Esophagus muscularis mucosa (tissue), 4 donors: ENCODE measurements around the gene STK24. TPM values are rescaled to one million over a fixed set of nuclear protein-coding genes. Genes with fewer than 3 reads are reported as not detected.

Source experiments
- DNase-seq: peaks from one replicate; pipeline ENCODE4 v3.0.0-alpha.2; 2017; ENCODE audit errors: extremely low spot score
- H3K27ac ChIP-seq, 4 donors: fragments of 200-600 bp; sonication (generic); replicated peaks in 1 of 4; 1 replicate in 3 of 4; 2 replicates in 1 of 4; pipeline ENCODE4 v1.5.1; 2016 to 2019; ENCODE audit warnings: mild to moderate bottlenecking in 1 of 4
- H3K27me3 ChIP-seq, 4 donors: fragments of 200-600 bp; sonication (generic); one replicate each; pipeline versions ENCODE4 v1.5.1 to v1.6.0; 2016 to 2019
- H3K36me3 ChIP-seq, 4 donors: fragments of 200-600 bp; sonication (generic); one replicate each; pipeline ENCODE4 v1.5.1; 2016 to 2019
- H3K4me1 ChIP-seq, 4 donors: fragments of 200-600 bp; sonication (generic); one replicate each; pipeline ENCODE4 v1.5.1; 2016 to 2019
- H3K4me3 ChIP-seq, 4 donors: fragments of 200-600 bp; sonication (generic); 1 replicate in 2 of 4; 2 replicates in 2 of 4; pipeline ENCODE4 v1.5.1; 2016 to 2019; ENCODE audit warnings: mild to moderate bottlenecking in 4 of 4, moderate library complexity in 1 of 4
- H3K9me3 ChIP-seq, 4 donors: fragments of 200-600 bp; sonication (generic); 1 replicate in 3 of 4; 2 replicates in 1 of 4; pipeline ENCODE4 v1.5.1; 2016 to 2019
- CTCF ChIP-seq, 3 experiments: fragments of 200-600 bp in 2 of 3; fragments of 450-650 bp in 1 of 3; sonication (generic) in 2 of 3; IDR thresholded peaks; one replicate each; pipeline ENCODE4 v1.5.1; 2017 to 2019; ENCODE audit warnings: antibody characterized with exemption in 3 of 3, mild to moderate bottlenecking in 2 of 3, moderate library complexity in 1 of 3
- EP300 ChIP-seq: sonication (generic); formaldehyde crosslinking; IDR thresholded peaks from one replicate; pipeline ENCODE4 v1.6.1; 2017; ENCODE audit warnings: antibody characterized with exemption
- POLR2A ChIP-seq: fragments of 450-650 bp; IDR thresholded peaks from one replicate; pipeline ENCODE4 v1.6.1; 2017; ENCODE audit warnings: antibody characterized with exemption, moderate library complexity, mild to moderate bottlenecking, low read depth
- POLR2AphosphoS5 ChIP-seq, 2 donors: sonication (generic); formaldehyde crosslinking; IDR thresholded peaks; one replicate each; pipeline ENCODE4 v1.6.1; 2017; ENCODE audit warnings: antibody characterized with exemption in 2 of 2
- WGBS: methylation state at CpG from one replicate; pipeline ENCODE4 v1.1.5; 2018; 5-methylcytosine and 5-hydroxymethylcytosine counted together
- intact Hi-C: fragments of 100-400 bp; cut with DNase I; formaldehyde crosslinking; loops from one replicate; pipeline ENCODE4 v1.15.1; 2023
- total RNA-seq, 4 donors: library from RNA; depleted of rRNA; stranded (reverse); fragments of >200 nt; gene quantifications; one replicate each; pipeline versions ENCODE4 v1.1.0 to v1.2.1, GENCODE V29; 2016

Gene STK24
- total RNA-seq, 4 donors from 2014 or later = 61.9 to 108 (median 96.7) TPM

- WGBS = 91% methylated on average over 4 of the region's 4 CpGs
- intact Hi-C loops = no loop called here
- no peaks in the 10 kb centered on the region for H3K27me3 ChIP-seq
These were observed 8.0 kb downstream of the STK24 start for GRCh38 chr13:98568918-98569317.

GRCh38 chr13:98567140-98567539 lies 9.8 kb downstream of the STK24 start:
- WGBS = 94% methylated on average over 13 of the region's 13 CpGs
- intact Hi-C loops = no loop called here

More at GRCh38 chr13:98568918-98569317, 8.0 kb downstream of the STK24 start:
- no peak overlapping the region for H3K4me3 ChIP-seq
- no peak for DNase-seq
- peaks cover 73 to 96% (median 89%) of the 10 kb centered on the region in 4 donors for H3K4me1 ChIP-seq
- H3K27ac ChIP-seq = peak overlapping the region in 1 of 4 donors; percentile 60
- H3K36me3 ChIP-seq = no peaks in the 10 kb centered on the region
- no peak for TF ChIP-seq POLR2A
- no peak for TF ChIP-seq EP300
- TF ChIP-seq POLR2AphosphoS5 (IDR thresholded peaks at IDR 0.05) = no peak
- TF ChIP-seq CTCF (IDR thresholded peaks at IDR 0.05) = no peak
- no peaks in the 10 kb centered on the region for H3K9me3 ChIP-seq

GRCh38 chr13:98565726-98566565 lies 11.0 kb downstream of the STK24 start:
- peaks cover 52 to 96% (median 87%) of the 10 kb centered on the region in 4 donors for H3K4me1 ChIP-seq
- no peaks in the 10 kb centered on the region for H3K9me3 ChIP-seq
- WGBS = 40% methylated on average over 17 of the region's 18 CpGs
- no peaks in the 10 kb centered on the region for H3K27me3 ChIP-seq
- peak overlapping the region in 3 of 4 donors; percentile 14 to 30 (median 25) for H3K4me3 ChIP-seq
- intact Hi-C loops = no loop called here
- peak overlapping the region; percentile 56 to 79 (median 60) for H3K27ac ChIP-seq
- TF ChIP-seq CTCF (IDR thresholded peaks at IDR 0.05) (no peak), POLR2A (no peak), EP300 (no peak), POLR2AphosphoS5 (IDR thresholded peaks at IDR 0.05) (peak in 1 of 2 donors; percentile 13)
- DNase-seq = no peak
- H3K36me3 ChIP-seq = no peaks in the 10 kb centered on the region

More at GRCh38 chr13:98567140-98567539, 9.8 kb downstream of the STK24 start:
- H3K4me1 ChIP-seq = peaks cover 59 to 96% (median 88%) of the 10 kb centered on the region in 4 donors
- no peaks in the 10 kb centered on the region for H3K27me3 ChIP-seq
- DNase-seq = no peak
- H3K4me3 ChIP-seq = no peak overlapping the region
- TF ChIP-seq EP300 (no peak), POLR2A (no peak)
- H3K9me3 ChIP-seq = no peaks in the 10 kb centered on the region
- H3K36me3 ChIP-seq = no peaks in the 10 kb centered on the region
- peak overlapping the region in 1 of 4 donors; percentile 23 for H3K27ac ChIP-seq

- intact Hi-C loops = no loop called here
- no peaks in the 10 kb centered on the region for H3K9me3 ChIP-seq
- peaks cover 48 to 96% (median 87%) of the 10 kb centered on the region in 4 donors for H3K4me1 ChIP-seq
- H3K27me3 ChIP-seq = no peaks in the 10 kb centered on the region
- H3K36me3 ChIP-seq = no peaks in the 10 kb centered on the region
- TF ChIP-seq EP300 = no peak
- TF ChIP-seq POLR2AphosphoS5 (IDR thresholded peaks at IDR 0.05) = no peak
- no peak for TF ChIP-seq POLR2A
- TF ChIP-seq CTCF (IDR thresholded peaks at IDR 0.05) = no peak
- DNase-seq = no peak
- WGBS = 84% methylated on average over 9 of the region's 9 CpGs
- H3K27ac ChIP-seq = peak overlapping the region in 1 of 4 donors; percentile 79
- H3K4me3 ChIP-seq = no peak overlapping the region
These were observed 12.7 kb downstream of the STK24 start for GRCh38 chr13:98564204-98564603.

GRCh38 chr13:98563071-98563470 lies 13.8 kb downstream of the STK24 start:
- 37% methylated on average over 6 of the region's 6 CpGs for WGBS
- no peak for TF ChIP-seq POLR2A
- no peak for TF ChIP-seq CTCF (IDR thresholded peaks at IDR 0.05)
- no peak for TF ChIP-seq POLR2AphosphoS5 (IDR thresholded peaks at IDR 0.05)
- no peak for TF ChIP-seq EP300
- Histone ChIP-seq H3K36me3 (no peaks in the 10 kb centered on the region), H3K4me3 (peak overlapping the region in 3 of 4 donors; percentile 1 to 13 (median 11)), H3K9me3 (no peaks in the 10 kb centered on the region), H3K4me1 (peaks cover 53 to 97% (median 92%) of the 10 kb centered on the region in 4 donors), H3K27ac (peak overlapping the region in 1 of 4 donors; percentile 13), H3K27me3 (no peaks in the 10 kb centered on the region)
- intact Hi-C loops = no loop called here
- no peak for DNase-seq
